CD14-positive monocyte (primary cell): Measurements from ENCODE around the gene IL22RA1. TPM values are rescaled to one million over a fixed set of nuclear protein-coding genes. Genes with fewer than 3 reads are reported as not detected.

Experiments used
- DNase-seq, 3 donors: peaks; one replicate each; pipeline ENCODE4 v3.0.0-alpha.2; 2011 to 2022
- H2AFZ ChIP-seq: 2 replicates; pipeline ENCODE4 v1.6.0; 2012; ENCODE audit warnings: mild to moderate bottlenecking, low read depth, low read length, inconsistent platforms; ENCODE audit not compliant: insufficient read depth, poor library complexity, severe bottlenecking
- H3K27ac ChIP-seq, 2 donors: 1 replicate in 1 of 2; 2 replicates in 1 of 2; pipeline ENCODE4 v1.5.1; 2012 to 2013; ENCODE audit warnings: low read length in 2 of 2, control low read depth in 1 of 2, inconsistent platforms in 1 of 2, low read depth in 1 of 2, mild to moderate bottlenecking in 1 of 2
- H3K27me3 ChIP-seq, 2 donors: one replicate each; pipeline versions ENCODE4 v1.6.0 to v1.6.1; 2011 to 2013; ENCODE audit warnings: low read length in 2 of 2; ENCODE audit not compliant: control insufficient read depth in 2 of 2, insufficient read depth in 2 of 2
- H3K36me3 ChIP-seq, 2 donors: replicated peaks in 1 of 2; 1 replicate in 1 of 2; 2 replicates in 1 of 2; pipeline versions ENCODE4 v1.5.1 to v1.6.1; 2012 to 2013; ENCODE audit warnings: low read length in 2 of 2, control low read depth in 1 of 2, inconsistent platforms in 1 of 2, mild to moderate bottlenecking in 1 of 2; ENCODE audit not compliant: insufficient read depth in 2 of 2, control insufficient read depth in 1 of 2
- H3K4me1 ChIP-seq, 2 donors: 1 replicate in 1 of 2; 2 replicates in 1 of 2; pipeline versions ENCODE4 v1.5.1 to v1.6.1; 2012 to 2013; ENCODE audit warnings: low read length in 2 of 2, control low read depth in 1 of 2, inconsistent platforms in 1 of 2, mild to moderate bottlenecking in 1 of 2, moderate library complexity in 1 of 2; ENCODE audit not compliant: insufficient read depth in 2 of 2, control insufficient read depth in 1 of 2
- H3K4me2 ChIP-seq: replicated peaks from 2 replicates; pipeline ENCODE3; 2012; ENCODE audit warnings: low read length, moderate library complexity, mild to moderate bottlenecking; ENCODE audit not compliant: poor library complexity, severe bottlenecking; ENCODE audit errors: extremely low read depth
- H3K4me3 ChIP-seq, 3 experiments: fragments of 200-600 bp in 1 of 3; sonication (generic) in 1 of 3; replicated peaks in 1 of 3; 1 replicate in 2 of 3; 2 replicates in 1 of 3; pipeline ENCODE4 v1.5.1; 2011 to 2013; ENCODE audit warnings: low read length in 3 of 3, mild to moderate bottlenecking in 3 of 3, control low read depth in 2 of 3, low read depth in 2 of 3, inconsistent platforms in 1 of 3, moderate library complexity in 1 of 3
- H3K79me2 ChIP-seq: 2 replicates; pipeline ENCODE4 v1.6.0; 2012; ENCODE audit warnings: mild to moderate bottlenecking, control low read depth, inconsistent platforms, low read length, moderate library complexity; ENCODE audit not compliant: insufficient read depth
- H3K9ac ChIP-seq: 2 replicates; pipeline ENCODE4 v1.6.0; 2017; ENCODE audit warnings: low read length, mild to moderate bottlenecking; ENCODE audit not compliant: insufficient read depth, poor library complexity, severe bottlenecking
- H3K9me3 ChIP-seq, 2 donors: replicated peaks in 1 of 2; 1 replicate in 1 of 2; 2 replicates in 1 of 2; pipeline versions ENCODE4 v1.5.1 to v1.6.1; 2012 to 2013; ENCODE audit warnings: low read length in 2 of 2, control low read depth in 1 of 2; ENCODE audit not compliant: control insufficient read depth in 1 of 2, insufficient read depth in 1 of 2
- H4K20me1 ChIP-seq: 2 replicates; pipeline ENCODE4 v1.6.0; 2012; ENCODE audit warnings: mild to moderate bottlenecking, low read length, control low read depth, moderate library complexity; ENCODE audit not compliant: insufficient read depth
- H3K27ac Mint-ChIP-seq, 7 donors: one replicate each; pipeline ENCODE4 v1.8.0; 2020; ENCODE audit warnings: mild to moderate bottlenecking in 7 of 7, mixed read lengths in 7 of 7, moderate library complexity in 6 of 7, inconsistent platforms in 2 of 7
- H3K27me3 Mint-ChIP-seq, 3 donors: one replicate each; pipeline ENCODE4 v1.8.0; 2021 to 2022; ENCODE audit warnings: low read depth in 3 of 3, mild to moderate bottlenecking in 3 of 3, mixed read lengths in 3 of 3, moderate library complexity in 3 of 3, inconsistent platforms in 1 of 3
- H3K36me3 Mint-ChIP-seq, 2 donors: one replicate each; pipeline ENCODE4 v1.8.0; 2020; ENCODE audit warnings: mixed read lengths in 2 of 2, inconsistent platforms in 1 of 2, mild to moderate bottlenecking in 1 of 2
- H3K4me1 Mint-ChIP-seq: one replicate; pipeline ENCODE4 v1.8.0; 2020; ENCODE audit warnings: mild to moderate bottlenecking, mixed read lengths
- H3K4me3 Mint-ChIP-seq, 2 donors: one replicate each; pipeline ENCODE4 v1.8.0; 2020; ENCODE audit warnings: mild to moderate bottlenecking in 2 of 2, mixed read lengths in 2 of 2, moderate library complexity in 1 of 2
- H3K9me3 Mint-ChIP-seq, 7 donors: one replicate each; pipeline ENCODE4 v1.8.0; 2020 to 2022; ENCODE audit warnings: mixed read lengths in 7 of 7, mild to moderate bottlenecking in 6 of 7, moderate library complexity in 6 of 7, inconsistent platforms in 2 of 7
- WGBS: methylation state at CpG from one replicate; pipeline ENCODE4 v1.1.5; 2013; ENCODE audit warnings: missing lambda C conversion rate; ENCODE audit not compliant: insufficient coverage; 5-methylcytosine and 5-hydroxymethylcytosine counted together
- intact Hi-C, 2 donors: fragments of 100-400 bp; cut with micrococcal nuclease; formaldehyde crosslinking; loops; one replicate each; pipeline versions ENCODE4 v1.15.0 to v1.15.1; 2023
- polyA plus RNA-seq, 3 donors: library from polyadenylated mRNA; depleted of rRNA in 1 of 3; unstranded in 2 of 3; stranded (reverse) in 1 of 3; fragments of 300-500 nt in 2 of 3; fragments of >200 nt in 1 of 3; fragmentation: Illumina TruSeq in 2 of 3; gene quantifications; 1 replicate in 2 of 3; 2 replicates in 1 of 3; pipeline ENCODE4 v1.2.3, GENCODE V29; 2012 to 2021
- TF ChIP-seq, protein P1 (sequence below): fragments of 200-600 bp; IDR thresholded peaks from one replicate; pipeline ENCODE4 v1.8.0; 2022; ENCODE audit warnings: antibody characterized with exemption, mild to moderate bottlenecking

Gene IL22RA1
- polyA plus RNA-seq, 3 donors, result not detected

DNA sequence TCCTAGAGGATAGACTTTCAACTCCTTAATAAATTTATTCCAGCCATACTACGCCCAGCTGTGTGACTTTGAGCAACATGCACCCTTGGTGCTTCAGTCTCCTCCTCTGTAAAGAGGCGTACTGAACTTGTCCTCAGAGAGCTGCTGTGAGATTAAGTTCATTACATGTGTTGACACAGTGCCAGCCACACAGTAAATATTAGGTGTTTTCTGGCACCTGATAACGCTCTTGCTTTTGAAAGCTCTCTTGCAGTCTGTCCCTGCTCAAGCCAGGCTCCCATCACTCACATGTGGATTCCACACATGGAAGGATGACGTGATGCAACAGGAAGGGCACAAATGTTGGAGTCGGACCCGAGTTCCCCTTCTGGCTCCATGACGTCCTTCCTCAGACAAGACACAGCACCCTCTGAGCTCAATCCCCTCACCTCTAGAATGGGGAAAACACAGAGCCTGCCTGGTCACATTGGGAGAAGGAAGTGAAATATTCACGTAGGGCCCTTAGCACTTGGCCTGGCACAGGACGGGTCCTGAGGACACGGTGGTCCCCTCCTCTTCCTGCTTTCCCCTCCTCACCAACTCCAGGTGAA lies 36.4 kb upstream of the IL22RA1 start:
- intact Hi-C loops, result no loop called here
- Mint-ChIP-seq H3K9me3 (peaks cover 0 to 3% (median 0%) of the 10 kb centered on the region in 7 donors), H3K27ac (no peak overlapping the region), H3K4me3 (peak overlapping the region in 1 of 2 donors; percentile 23), H3K36me3 (no peaks in the 10 kb centered on the region), H3K27me3 (peaks cover 7 to 19% (median 16%) of the 10 kb centered on the region in 3 donors), H3K4me1 (peaks cover 12% of the 10 kb centered on the region)
- Histone ChIP-seq H3K79me2 (no peaks in the 10 kb centered on the region), H3K27ac (no peak overlapping the region), H3K4me1 (peaks cover 0 to 2% of the 10 kb centered on the region in 2 donors), H3K9me3 (no peaks in the 10 kb centered on the region), H3K4me2 (no peak overlapping the region), H4K20me1 (no peaks in the 10 kb centered on the region), H3K4me3 (no peak overlapping the region), H3K36me3 (no peaks in the 10 kb centered on the region), H3K9ac (no peak overlapping the region), H3K27me3 (no peaks in the 10 kb centered on the region), H2AFZ (no peak overlapping the region)
- TF ChIP-seq, protein P1, sequence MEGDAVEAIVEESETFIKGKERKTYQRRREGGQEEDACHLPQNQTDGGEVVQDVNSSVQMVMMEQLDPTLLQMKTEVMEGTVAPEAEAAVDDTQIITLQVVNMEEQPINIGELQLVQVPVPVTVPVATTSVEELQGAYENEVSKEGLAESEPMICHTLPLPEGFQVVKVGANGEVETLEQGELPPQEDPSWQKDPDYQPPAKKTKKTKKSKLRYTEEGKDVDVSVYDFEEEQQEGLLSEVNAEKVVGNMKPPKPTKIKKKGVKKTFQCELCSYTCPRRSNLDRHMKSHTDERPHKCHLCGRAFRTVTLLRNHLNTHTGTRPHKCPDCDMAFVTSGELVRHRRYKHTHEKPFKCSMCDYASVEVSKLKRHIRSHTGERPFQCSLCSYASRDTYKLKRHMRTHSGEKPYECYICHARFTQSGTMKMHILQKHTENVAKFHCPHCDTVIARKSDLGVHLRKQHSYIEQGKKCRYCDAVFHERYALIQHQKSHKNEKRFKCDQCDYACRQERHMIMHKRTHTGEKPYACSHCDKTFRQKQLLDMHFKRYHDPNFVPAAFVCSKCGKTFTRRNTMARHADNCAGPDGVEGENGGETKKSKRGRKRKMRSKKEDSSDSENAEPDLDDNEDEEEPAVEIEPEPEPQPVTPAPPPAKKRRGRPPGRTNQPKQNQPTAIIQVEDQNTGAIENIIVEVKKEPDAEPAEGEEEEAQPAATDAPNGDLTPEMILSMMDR, result no peak
- peak in 1 of 3 donors; percentile 56 for DNase-seq
- WGBS, result 57% methylated on average over 5 of the region's 10 CpGs

- Histone ChIP-seq H3K4me1 (peaks cover 0 to 7% of the 10 kb centered on the region in 2 donors), H3K4me3 (no peak overlapping the region), H3K36me3 (no peaks in the 10 kb centered on the region), H3K79me2 (no peaks in the 10 kb centered on the region), H4K20me1 (no peaks in the 10 kb centered on the region), H3K9me3 (no peaks in the 10 kb centered on the region), H3K4me2 (no peak overlapping the region), H2AFZ (no peak overlapping the region), H3K27ac (no peak overlapping the region), H3K9ac (no peak overlapping the region), H3K27me3 (no peaks in the 10 kb centered on the region)
- TF ChIP-seq, protein P1, result no peak
- Mint-ChIP-seq H3K9me3 (peaks cover 0 to 8% (median 3%) of the 10 kb centered on the region in 7 donors), H3K27ac (no peak overlapping the region), H3K27me3 (peaks cover 5 to 20% (median 11%) of the 10 kb centered on the region in 3 donors), H3K4me1 (peaks cover 14% of the 10 kb centered on the region), H3K4me3 (no peak overlapping the region), H3K36me3 (no peaks in the 10 kb centered on the region)
- DNase-seq, result no peak
- 80% methylated on average over 1 of the region's 3 CpGs for WGBS
- intact Hi-C loops, result no loop called here
Measured at GRCh38 chr1:24178407-24178806, 35.5 kb upstream of the IL22RA1 start.
